HG02642 (cell line): ENCODE data around the gene SLC37A2.
"Not testable (repeated sequence)": the region's sequence is repeated elsewhere in the genome, so short reads cannot be mapped to it uniquely, and the experiment has no call there.

Experiments used
- ATAC-seq: cut with Tn5 transposase; IDR thresholded peaks from one replicate; pipeline ENCODE4 v1.9.1; 2021; ENCODE audit warnings: mild to moderate bottlenecking; ENCODE audit not compliant: unreplicated experiment, poor library complexity

SLC37A2 gene

GRCh38 chr11:125082611-125083311 is 19.7 kb downstream of the SLC37A2 start:
- ATAC-seq = no peak

- ATAC-seq = no peak
Measured at GRCh38 chr11:125083312-125084056, 20.4 kb downstream of the SLC37A2 start.

GRCh38 chr11:125084057-125084416 is 20.9 kb downstream of the SLC37A2 start:
- no peak for ATAC-seq

- no peak for ATAC-seq
Measured at GRCh38 chr11:125084761-125085231, 21.7 kb downstream of the SLC37A2 start.

- no peak for ATAC-seq
Measured at GRCh38 chr11:125085301-125086081, 22.4 kb downstream of the SLC37A2 start.

GRCh38 chr11:125086633-125087296 is 23.7 kb downstream of the SLC37A2 start:
- no peak for ATAC-seq

- ATAC-seq = no peak
Measured at GRCh38 chr11:125088123-125088522, 25.0 kb downstream of the SLC37A2 start.

GRCh38 chr11:125088576-125089455 is 25.7 kb downstream of the SLC37A2 start:
- ATAC-seq = no peak

GRCh38 chr11:125089481-125089880 is 26.4 kb downstream of the SLC37A2 start:
- not testable (repeated sequence) for ATAC-seq

GRCh38 chr11:125090151-125090550 is 27.0 kb downstream of the SLC37A2 start:
- ATAC-seq = not testable (repeated sequence)

- no peak for ATAC-seq
Measured at GRCh38 chr11:125090816-125091215, 27.7 kb downstream of the SLC37A2 start.

- ATAC-seq = no peak
Measured at GRCh38 chr11:125091247-125091876, 28.3 kb downstream of the SLC37A2 start.

GRCh38 chr11:125091877-125092664 is 29.0 kb downstream of the SLC37A2 start:
- no peak for ATAC-seq

GRCh38 chr11:125092669-125093068 is 29.6 kb downstream of the SLC37A2 start:
- no peak for ATAC-seq

- no peak for ATAC-seq
Measured at GRCh38 chr11:125093502-125093901, 30.4 kb downstream of the SLC37A2 start.

- ATAC-seq = no peak
Measured at GRCh38 chr11:125094731-125095130, 31.6 kb downstream of the SLC37A2 start.

- no peak for ATAC-seq
Measured at GRCh38 chr11:125100136-125100535, 37.0 kb downstream of the SLC37A2 start.

GRCh38 chr11:125101596-125101995 is 38.5 kb downstream of the SLC37A2 start:
- no peak for ATAC-seq
